ENCODE measurements around the gene VPS26B.
"Not testable (repeated sequence)": the region's sequence is repeated elsewhere in the genome, so short reads cannot be mapped to it uniquely, and the experiment has no call there.

VPS26B gene

GRCh38 chr11:134258577-134258976 lies 34.1 kb downstream of the VPS26B start:
- DNase-seq (ENCODE audit: low spot score): no peak

- DNase-seq (ENCODE audit: low spot score): no peak
Observed at GRCh38 chr11:134260503-134260902, 36.0 kb downstream of the VPS26B start.

GRCh38 chr11:134260983-134261382 lies 36.5 kb downstream of the VPS26B start:
- DNase-seq (ENCODE audit: low spot score): no peak

- DNase-seq (ENCODE audit: low spot score): no peak
Observed at GRCh38 chr11:134261626-134262488, 37.4 kb downstream of the VPS26B start.

- no peak for DNase-seq (ENCODE audit: low spot score)
Observed at GRCh38 chr11:134264966-134265764, 40.7 kb downstream of the VPS26B start.

GRCh38 chr11:134266440-134266839 lies 42.0 kb downstream of the VPS26B start:
- no peak for DNase-seq (ENCODE audit: low spot score)

- DNase-seq (ENCODE audit: low spot score): no peak
Observed at GRCh38 chr11:134266841-134267251, 42.4 kb downstream of the VPS26B start.

GRCh38 chr11:134267461-134267860 lies 43.0 kb downstream of the VPS26B start:
- DNase-seq (ENCODE audit: low spot score): no peak

GRCh38 chr11:134267966-134268365 lies 43.5 kb downstream of the VPS26B start:
- DNase-seq (ENCODE audit: low spot score): no peak

GRCh38 chr11:134270250-134270714 lies 45.8 kb downstream of the VPS26B start:
- no peak for DNase-seq (ENCODE audit: low spot score)

GRCh38 chr11:134271978-134272377 lies 47.5 kb downstream of the VPS26B start:
- no peak for DNase-seq (ENCODE audit: low spot score)

- DNase-seq (ENCODE audit: low spot score): no peak
Observed at GRCh38 chr11:134272381-134273316, 48.2 kb downstream of the VPS26B start.

GRCh38 chr11:134273317-134273712 lies 48.8 kb downstream of the VPS26B start:
- DNase-seq (ENCODE audit: low spot score): no peak

- no peak for DNase-seq (ENCODE audit: low spot score)
Observed at GRCh38 chr11:134275188-134275533, 50.7 kb downstream of the VPS26B start.

- no peak for DNase-seq (ENCODE audit: low spot score)
Observed at GRCh38 chr11:134275534-134276395, 51.3 kb downstream of the VPS26B start, which contains the start of gene GLB1L3. TSS of gene GLB1L3 (plus strand) at chr11:134276379. CDS start at chr11:134276741, 362 bp downstream.

- DNase-seq (ENCODE audit: low spot score): no peak
Observed at GRCh38 chr11:134276396-134277182, 52.1 kb downstream of the VPS26B start.

- DNase-seq (ENCODE audit: low spot score): no peak
Observed at GRCh38 chr11:134277183-134278001, 52.9 kb downstream of the VPS26B start.

GRCh38 chr11:134278356-134278755 lies 53.9 kb downstream of the VPS26B start:
- no peak for DNase-seq (ENCODE audit: low spot score)

- DNase-seq (ENCODE audit: low spot score): not testable (repeated sequence)
Observed at GRCh38 chr11:134281635-134282034, 57.2 kb downstream of the VPS26B start.

Measured in kidney capillary endothelial cell (primary cell).